NCI-H1048 (cell line): ENCODE measurements around the gene FGFR3.

Experiments
- DNase-seq: peaks from one replicate; lab custom pipeline; 2025; lab: John Stamatoyannopoulos, UW

FGFR3 gene

GRCh38 chr4:1770791-1771231 is 22.3 kb upstream of the FGFR3 start:
- no peak for DNase-seq

GRCh38 chr4:1771555-1772305 is 21.4 kb upstream of the FGFR3 start:
- DNase-seq, result no peak

- DNase-seq, result no peak
Measured at GRCh38 chr4:1772853-1773538, 20.1 kb upstream of the FGFR3 start.

GRCh38 chr4:1773754-1774153 is 19.3 kb upstream of the FGFR3 start:
- no peak for DNase-seq

GRCh38 chr4:1775731-1776500 is 17.2 kb upstream of the FGFR3 start:
- DNase-seq, result no peak

GRCh38 chr4:1776521-1777161 is 16.5 kb upstream of the FGFR3 start:
- no peak for DNase-seq

- no peak for DNase-seq
Measured at GRCh38 chr4:1777822-1778641, 15.1 kb upstream of the FGFR3 start.

GRCh38 chr4:1778642-1779392 is 14.3 kb upstream of the FGFR3 start:
- no peak for DNase-seq

- no peak for DNase-seq
Measured at GRCh38 chr4:1779588-1780382, 13.3 kb upstream of the FGFR3 start.

- no peak for DNase-seq
Measured at GRCh38 chr4:1780435-1780834, 12.7 kb upstream of the FGFR3 start.

- no peak for DNase-seq
Measured at GRCh38 chr4:1783015-1783414, 10.1 kb upstream of the FGFR3 start.

GRCh38 chr4:1783970-1784369 is 9.1 kb upstream of the FGFR3 start:
- DNase-seq, result no peak

GRCh38 chr4:1784395-1784788 is 8.7 kb upstream of the FGFR3 start:
- DNase-seq, result no peak

GRCh38 chr4:1784789-1785591 is 8.1 kb upstream of the FGFR3 start:
- DNase-seq, result no peak

- no peak for DNase-seq
Measured at GRCh38 chr4:1785592-1785991, 7.5 kb upstream of the FGFR3 start.

- no peak for DNase-seq
Measured at GRCh38 chr4:1786544-1787362, 6.3 kb upstream of the FGFR3 start.

GRCh38 chr4:1787411-1788077 is 5.5 kb upstream of the FGFR3 start:
- no peak for DNase-seq
